HT-29 (cell line): ENCODE results near the gene PHKG1. TPM values are rescaled to one million over a fixed set of nuclear protein-coding genes. Genes with fewer than 3 reads are reported as not detected.
"Not testable (repeated sequence)": the region's sequence is repeated elsewhere in the genome, so short reads cannot be mapped to it uniquely, and the experiment has no call there.

Experiments used
- DNase-seq: peaks from one replicate; pipeline ENCODE4 v3.0.0-alpha.2; 2015; ENCODE audit warnings: low spot score
- small RNA-seq: library from RNA; depleted of rRNA; stranded (forward); fragments of <200 nt; gene quantifications from one replicate; pipeline ENCODE3, GENCODE V24; 2014
- total RNA-seq: library from RNA; depleted of rRNA; stranded (reverse); fragments of >200 nt; shearing (Covaris generic); gene quantifications from 2 replicates; pipeline ENCODE4 v1.2.3, GENCODE V29; 2014; rRNA removed

PHKG1 gene
- total RNA-seq, 1 experiment from 2014 or later = 1.7 TPM

DNA sequence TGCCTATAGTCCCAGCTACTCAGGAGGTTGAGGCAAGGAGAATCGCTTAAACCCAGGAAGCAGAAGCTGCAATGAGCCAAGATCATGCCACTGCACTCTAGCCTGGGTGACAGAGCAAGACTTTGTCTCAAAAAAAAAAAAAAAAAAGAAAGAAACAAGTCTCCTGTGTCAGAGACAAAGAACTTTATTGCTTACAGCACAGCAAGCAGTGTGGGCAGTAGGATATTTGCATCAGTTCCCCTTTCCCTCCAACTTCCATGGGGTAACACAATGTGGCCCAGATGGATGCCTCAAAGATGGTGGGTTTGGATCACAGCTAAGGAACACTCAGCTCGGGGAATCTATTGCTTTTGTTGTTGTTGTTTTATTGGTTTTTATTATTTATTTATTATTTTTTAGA, 47.0 kb downstream of the PHKG1 start:
- DNase-seq = not testable (repeated sequence)

GRCh38 chr7:56040730-56041129, 52.0 kb downstream of the PHKG1 start:
- DNase-seq = no peak

DNA sequence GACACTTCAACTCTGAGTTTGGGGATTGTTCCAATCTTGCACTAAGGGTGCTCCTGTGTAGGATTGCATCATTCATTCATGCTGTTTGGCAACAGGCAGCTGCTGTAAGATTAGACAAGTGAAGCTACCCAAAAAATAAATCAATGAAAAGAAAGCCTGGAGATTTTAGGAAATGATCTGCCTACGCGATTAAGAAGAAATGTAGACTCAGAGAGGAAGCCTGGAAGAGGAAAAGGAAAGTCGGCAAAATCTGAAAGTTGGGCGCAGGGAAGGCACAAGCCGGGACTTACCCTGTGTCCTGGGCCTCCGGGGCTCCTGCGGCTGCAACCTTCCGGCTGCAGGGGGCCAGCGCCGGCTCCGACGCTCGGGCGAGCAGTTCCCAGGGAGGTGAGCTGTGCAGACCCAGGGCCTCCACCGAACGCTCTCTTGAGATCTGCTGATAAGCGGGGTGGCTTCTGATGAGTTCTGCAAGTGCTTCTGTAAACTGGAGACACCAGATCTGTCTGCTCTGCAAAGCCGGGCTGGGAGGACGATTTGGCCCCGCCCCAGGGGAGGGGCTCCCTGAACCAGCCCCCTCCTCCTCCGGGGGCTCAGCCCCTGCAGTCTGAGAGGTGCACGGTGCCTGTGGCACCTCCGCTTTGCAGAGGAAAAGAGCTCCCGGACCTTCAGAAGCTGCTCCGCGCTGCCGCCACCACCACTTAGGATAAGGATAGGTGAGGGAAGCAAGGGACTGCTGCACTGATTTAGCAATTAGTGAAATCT, 58.9 kb downstream of the PHKG1 start:
- peak; percentile 88 for DNase-seq

DNA sequence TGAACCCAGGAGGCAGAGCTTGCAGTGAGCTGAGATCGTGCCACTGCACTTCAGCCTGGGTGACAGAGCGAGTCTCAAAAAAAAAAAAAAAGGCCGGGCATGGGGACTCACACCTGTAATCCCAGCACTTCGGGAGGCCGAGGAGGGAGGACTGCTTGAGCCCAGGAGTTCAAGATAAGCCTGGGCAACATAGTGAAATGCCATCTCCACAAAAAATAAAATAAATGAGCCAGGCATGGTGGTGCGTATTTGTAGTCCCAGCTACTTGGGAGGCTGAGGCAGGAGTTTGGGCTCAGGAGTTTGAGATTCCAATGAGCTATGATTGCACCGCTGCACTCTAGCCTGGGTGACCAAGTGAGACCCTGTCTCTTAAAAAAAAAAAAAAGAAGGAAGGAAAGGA, 60.2 kb downstream of the PHKG1 start:
- not testable (repeated sequence) for DNase-seq

- not testable (repeated sequence) for DNase-seq
These were observed 61.2 kb downstream of the PHKG1 start for GRCh38 chr7:56031556-56031955.

GRCh38 chr7:56030340-56030739, 62.4 kb downstream of the PHKG1 start:
- DNase-seq = no peak

Small RNAs within 50 kb of the gene (small RNA-seq; reads per million reads assigned to genes)
- not detected for gene SNORA15
- gene SNORA22B = 1.3 reads per million, percentile 48 among the genes with 10 or more reads in this experiment

Other genes with a start within 250 kb of the PHKG1 start
- not detected in 2 replicates for gene SEPTIN14, start 230.2 kb downstream of the PHKG1 start, total RNA-seq
- 0.08 and 1.0 TPM in 2 replicates for gene ZNF713, start 205.5 kb downstream of the PHKG1 start, total RNA-seq
- gene MRPS17, start 141.1 kb downstream of the PHKG1 start, total RNA-seq = 19.5 and 20.3 TPM in 2 replicates
- gene NIPSNAP2, start 128.4 kb downstream of the PHKG1 start, total RNA-seq = 9.5 and 10.9 TPM in 2 replicates
- 126 and 130 TPM in 2 replicates for gene PSPH, start 41.5 kb downstream of the PHKG1 start, total RNA-seq
- 278 and 294 TPM in 2 replicates for gene CCT6A, start 41.2 kb downstream of the PHKG1 start, total RNA-seq
- gene SUMF2, start 28.7 kb downstream of the PHKG1 start, total RNA-seq = 142 and 147 TPM in 2 replicates
- gene CHCHD2, start 13.5 kb upstream of the PHKG1 start, total RNA-seq = 856 and 1,027 TPM in 2 replicates
- gene NUPR2, start 23.5 kb upstream of the PHKG1 start, total RNA-seq = not detected in 2 replicates